ENCODE measurements around the gene PKIB.

- TF ChIP-seq POLR2A (IDR thresholded peaks at IDR 0.05) (no peak), CTCF (IDR thresholded peaks at IDR 0.05) (no peak)
Observed at GRCh38 chr6:122740936-122741335, 130.7 kb downstream of the PKIB start.
